ES-I3 (cell line): ENCODE results near the gene NDOR1.

Experiments used
- H3K36me3 ChIP-seq: 2 replicates; pipeline ENCODE4 v1.6.1; 2013; ENCODE audit warnings: mild to moderate bottlenecking, low read length, control low read depth, moderate library complexity; ENCODE audit not compliant: insufficient read depth
- H3K4me1 ChIP-seq: 2 replicates; pipeline ENCODE4 v1.6.1; 2013; ENCODE audit warnings: mild to moderate bottlenecking, control low read depth, low read length; ENCODE audit not compliant: insufficient read depth
- H3K9ac ChIP-seq: 2 replicates; pipeline ENCODE4 v1.6.1; 2013; ENCODE audit warnings: low read depth, mild to moderate bottlenecking, low read length, moderate library complexity
- H3K9me3 ChIP-seq: 2 replicates; pipeline ENCODE4 v1.6.1; 2013; ENCODE audit warnings: mild to moderate bottlenecking, low read length, moderate library complexity; ENCODE audit not compliant: control insufficient read depth, insufficient read depth

NDOR1 gene

GRCh38 chr9:137173796-137174664 lies 31.5 kb upstream of the NDOR1 start:
- Histone ChIP-seq H3K36me3 (no peaks in the 10 kb centered on the region), H3K9me3 (no peaks in the 10 kb centered on the region), H3K9ac (no peak overlapping the region), H3K4me1 (no peaks in the 10 kb centered on the region)

- no peak overlapping the region for H3K9ac ChIP-seq
- no peaks in the 10 kb centered on the region for H3K36me3 ChIP-seq
- no peaks in the 10 kb centered on the region for H3K4me1 ChIP-seq
Observed at GRCh38 chr9:137174722-137175293, 30.7 kb upstream of the NDOR1 start.

DNA sequence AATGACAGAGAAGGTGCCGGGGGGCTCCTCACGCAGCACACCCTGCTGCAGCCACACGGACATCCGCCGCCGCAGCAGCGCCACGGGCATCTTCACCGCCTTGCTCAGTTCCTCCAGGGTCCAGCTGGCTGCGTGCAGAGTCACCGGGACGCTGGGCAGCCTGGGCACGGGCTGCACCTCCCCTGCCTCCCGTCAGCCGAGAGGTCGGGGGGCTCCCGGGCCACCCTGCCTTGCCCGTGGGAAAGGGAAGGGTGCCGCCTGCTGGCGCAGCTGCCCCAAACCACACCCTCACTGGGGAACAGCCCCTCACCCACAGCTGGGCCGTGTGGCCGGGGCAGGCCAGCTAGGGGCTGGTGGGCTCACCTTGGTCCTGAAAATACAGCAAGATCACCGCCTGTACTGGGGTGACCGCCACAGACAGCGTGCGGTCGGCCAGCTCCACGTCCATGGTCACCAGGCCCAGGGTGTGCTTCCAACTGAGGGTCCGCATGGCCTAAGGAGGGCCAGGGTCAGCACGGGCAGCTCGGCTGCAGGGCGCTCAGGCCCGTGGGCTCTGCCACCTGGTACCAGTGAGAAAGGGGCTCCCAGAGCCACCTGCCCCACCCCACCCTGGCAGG lies 30.0 kb upstream of the NDOR1 start:
- no peak overlapping the region for H3K9ac ChIP-seq
- H3K4me1 ChIP-seq: no peaks in the 10 kb centered on the region
- H3K9me3 ChIP-seq: no peaks in the 10 kb centered on the region
- H3K36me3 ChIP-seq: no peaks in the 10 kb centered on the region; the same call in 1 of the 2 replicates

More at GRCh38 chr9:137174722-137175293, 30.7 kb upstream of the NDOR1 start:
- no peaks in the 10 kb centered on the region for H3K9me3 ChIP-seq

DNA sequence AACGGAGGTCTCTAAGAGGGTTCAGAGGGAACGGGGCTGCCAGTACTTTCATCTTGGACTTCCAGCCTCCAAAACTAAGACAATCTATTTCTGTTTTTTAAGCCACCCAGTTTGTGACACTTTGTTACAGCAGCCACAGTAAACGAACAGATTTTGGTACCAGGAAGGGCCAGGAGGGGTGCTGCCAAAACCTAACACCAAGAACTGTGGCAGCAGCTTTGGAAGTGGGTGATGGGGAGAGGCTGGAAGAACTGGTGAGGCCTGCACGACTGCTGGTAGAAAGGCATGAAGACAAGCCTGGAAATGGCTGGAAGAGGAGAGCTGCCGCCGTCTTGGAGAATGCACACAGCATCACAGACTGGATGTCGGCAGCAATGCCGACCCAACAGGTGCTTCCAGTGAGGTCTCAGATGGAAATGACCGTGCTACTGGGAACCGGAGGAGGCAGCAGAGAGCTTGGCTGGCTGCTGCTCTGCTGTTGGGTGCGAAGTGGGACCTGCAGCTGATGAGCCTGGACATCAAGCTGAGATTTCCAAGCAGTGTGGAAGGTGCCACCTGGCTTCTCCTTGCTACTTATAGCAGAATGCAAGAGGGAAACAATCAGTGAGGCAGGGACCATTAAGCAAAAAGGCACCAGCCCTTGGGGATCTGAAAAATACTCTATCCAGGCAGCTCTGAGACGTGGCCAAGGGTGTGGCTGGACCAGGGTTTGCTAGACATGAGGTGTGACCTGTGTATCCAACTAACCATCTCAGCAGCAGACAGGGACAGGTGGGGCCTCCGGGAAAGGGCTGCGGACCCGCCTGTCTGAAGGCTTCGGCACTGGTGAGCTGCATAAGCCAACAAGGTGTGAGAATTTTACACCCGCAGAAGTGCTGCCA lies 29.0 kb upstream of the NDOR1 start:
- Histone ChIP-seq H3K9ac (no peak overlapping the region), H3K36me3 (peaks cover 8% of the 10 kb centered on the region; the same call in 1 of the 2 replicates), H3K9me3 (no peaks in the 10 kb centered on the region), H3K4me1 (no peaks in the 10 kb centered on the region)

- Histone ChIP-seq H3K36me3 (peaks cover 8% of the 10 kb centered on the region; the same call in 1 of the 2 replicates), H3K9me3 (no peaks in the 10 kb centered on the region), H3K9ac (no peak overlapping the region), H3K4me1 (no peaks in the 10 kb centered on the region)
Observed at GRCh38 chr9:137178201-137178938, 27.1 kb upstream of the NDOR1 start.

DNA sequence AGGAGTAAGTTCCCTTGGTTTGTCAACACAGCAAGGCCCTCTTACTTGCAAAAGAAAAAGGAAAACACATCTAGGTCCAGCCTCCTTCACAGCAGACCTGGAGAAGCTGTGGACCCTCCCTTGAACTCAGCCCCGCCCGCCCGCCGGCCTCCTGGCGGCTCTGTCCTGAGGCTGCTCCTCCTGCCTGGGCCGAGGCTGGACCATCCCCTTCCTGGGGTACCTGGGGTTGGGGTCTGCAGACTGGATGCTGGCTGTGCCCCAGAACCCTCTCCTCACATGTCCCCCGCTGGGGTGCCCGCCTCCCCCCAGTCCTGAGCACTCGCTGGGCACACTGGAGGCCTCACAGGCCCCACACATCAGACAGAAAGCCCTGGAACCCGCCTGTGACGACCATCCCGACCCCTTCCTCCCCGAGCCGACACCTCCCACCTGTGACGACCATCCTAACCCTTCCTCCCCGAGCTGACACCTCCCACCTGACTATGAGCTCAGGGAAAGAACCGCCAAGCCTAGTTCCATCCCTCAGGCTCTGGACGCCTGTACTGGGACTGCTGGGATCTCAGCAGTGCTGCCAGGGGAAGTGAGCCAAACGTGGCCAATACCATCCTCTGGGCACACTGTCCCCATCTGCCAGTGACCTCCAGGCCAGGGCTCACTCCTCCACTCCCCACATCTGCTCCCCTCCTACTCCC lies 26.4 kb upstream of the NDOR1 start:
- Histone ChIP-seq H3K9ac (no peak overlapping the region), H3K9me3 (no peaks in the 10 kb centered on the region), H3K36me3 (peaks cover 8% of the 10 kb centered on the region; the same call in 1 of the 2 replicates), H3K4me1 (no peaks in the 10 kb centered on the region)

GRCh38 chr9:137179761-137180160 lies 25.7 kb upstream of the NDOR1 start:
- Histone ChIP-seq H3K4me1 (no peaks in the 10 kb centered on the region), H3K9me3 (no peaks in the 10 kb centered on the region), H3K36me3 (peaks cover 8% of the 10 kb centered on the region; the same call in 1 of the 2 replicates), H3K9ac (no peak overlapping the region)

DNA sequence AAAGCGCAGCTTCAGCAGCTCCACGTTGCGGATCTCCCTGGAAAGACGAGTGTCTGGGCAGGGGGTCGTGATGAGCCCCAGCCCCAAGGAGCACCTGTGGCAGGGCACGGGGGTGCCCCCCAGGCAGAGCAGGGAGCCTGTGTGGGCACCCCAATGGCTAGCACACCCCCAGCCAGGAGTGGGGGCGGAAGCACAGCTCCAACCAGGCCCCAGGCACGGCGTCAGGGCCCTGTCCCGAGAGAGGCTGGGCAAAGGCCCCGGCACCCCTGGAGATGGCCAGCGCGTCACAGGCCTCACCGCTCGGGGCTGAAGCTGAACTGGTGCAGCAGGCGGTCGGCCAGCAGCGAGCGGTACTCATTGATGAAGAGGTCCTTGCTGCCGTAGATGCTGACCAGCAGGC lies 25.0 kb upstream of the NDOR1 start:
- Histone ChIP-seq H3K4me1 (no peaks in the 10 kb centered on the region), H3K9me3 (no peaks in the 10 kb centered on the region)

GRCh38 chr9:137181680-137182079 lies 23.8 kb upstream of the NDOR1 start:
- Histone ChIP-seq H3K9ac (no peak overlapping the region), H3K36me3 (peaks cover 8% of the 10 kb centered on the region; the same call in 1 of the 2 replicates)

More for the DNA sequence above, 25.0 kb upstream of the NDOR1 start:
- Histone ChIP-seq H3K9ac (no peak overlapping the region), H3K36me3 (peaks cover 8% of the 10 kb centered on the region; the same call in 1 of the 2 replicates)

DNA sequence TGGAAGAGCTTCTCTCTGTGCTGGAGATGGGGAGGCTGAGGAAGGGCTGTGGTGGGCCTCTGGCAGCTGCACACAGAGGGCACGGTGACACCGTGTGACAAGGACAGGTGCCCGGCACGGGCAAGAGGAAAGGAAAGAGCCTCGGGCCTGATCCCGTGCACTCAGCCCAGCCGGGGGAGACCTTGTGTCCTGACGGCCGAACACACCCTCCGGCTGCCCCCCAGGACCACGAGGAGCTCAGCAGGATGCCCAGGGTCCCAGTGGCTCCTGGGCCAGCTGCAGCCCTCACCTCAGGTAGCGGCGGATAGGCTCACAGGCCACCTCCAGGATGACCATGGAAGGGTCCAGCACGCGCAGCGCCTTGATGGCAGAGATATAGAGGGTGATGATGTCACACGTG lies 22.7 kb upstream of the NDOR1 start:
- H3K4me1 ChIP-seq: no peaks in the 10 kb centered on the region; the same call in 1 of the 2 replicates
- H3K36me3 ChIP-seq: peaks cover 8% of the 10 kb centered on the region; the same call in 1 of the 2 replicates
- no peaks in the 10 kb centered on the region for H3K9me3 ChIP-seq
- H3K9ac ChIP-seq: no peak overlapping the region

More at GRCh38 chr9:137181680-137182079, 23.8 kb upstream of the NDOR1 start:
- H3K4me1 ChIP-seq: no peaks in the 10 kb centered on the region
- no peaks in the 10 kb centered on the region for H3K9me3 ChIP-seq

DNA sequence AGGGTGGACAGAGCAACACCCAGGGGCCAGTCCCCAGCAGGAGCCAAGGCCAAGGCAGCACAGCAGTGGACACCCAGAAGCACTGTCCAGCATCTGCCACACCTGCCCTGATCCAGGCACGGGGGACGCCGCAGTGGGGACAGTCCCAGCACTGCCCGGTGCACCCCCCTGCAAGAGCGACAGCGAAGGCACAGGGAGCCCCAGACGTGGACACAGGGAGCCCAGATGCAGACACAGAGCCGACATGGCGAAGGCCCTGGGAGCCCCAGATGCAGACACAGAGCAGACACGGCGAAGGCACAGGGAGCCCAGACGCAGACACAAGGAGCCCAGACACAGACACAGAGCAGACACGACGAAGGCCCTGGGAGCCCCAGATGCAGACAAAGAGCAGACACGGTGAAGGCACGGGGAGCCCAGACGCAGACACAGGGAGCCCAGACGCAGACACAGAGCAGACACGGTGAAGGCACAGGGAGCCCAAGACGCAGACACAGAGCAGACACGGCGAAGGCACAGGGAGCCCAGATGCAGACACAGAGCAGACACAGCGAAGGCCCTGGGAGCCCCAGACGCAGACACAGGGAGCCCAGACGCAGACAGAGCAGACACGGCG lies 21.4 kb upstream of the NDOR1 start:
- Histone ChIP-seq H3K36me3 (peaks cover 8% of the 10 kb centered on the region; the same call in 1 of the 2 replicates), H3K9me3 (no peaks in the 10 kb centered on the region), H3K4me1 (no peaks in the 10 kb centered on the region; the same call in 1 of the 2 replicates), H3K9ac (no peak overlapping the region)

GRCh38 chr9:137184881-137185660 lies 20.4 kb upstream of the NDOR1 start:
- Histone ChIP-seq H3K9ac (no peak overlapping the region), H3K4me1 (peaks cover 6% of the 10 kb centered on the region; the same call in 1 of the 2 replicates), H3K9me3 (no peaks in the 10 kb centered on the region), H3K36me3 (peaks cover 8% of the 10 kb centered on the region; the same call in 1 of the 2 replicates)
